Right lobe of liver (tissue), 4 donors: ENCODE results near the gene CRAT.

Source experiments
- POLR2A ChIP-seq: fragments of 450-650 bp; IDR thresholded peaks from one replicate; pipeline ENCODE4 v1.6.1; 2017; ENCODE audit warnings: antibody characterized with exemption, mild to moderate bottlenecking
- TF ChIP-seq, protein P1 (sequence below), 4 donors: fragments of 200-600 bp in 3 of 4; fragments of 450-650 bp in 1 of 4; IDR thresholded peaks; one replicate each; pipeline versions ENCODE4 v1.5.1 to v1.8.0; 2016 to 2022; ENCODE audit warnings: antibody characterized with exemption in 4 of 4, mild to moderate bottlenecking in 2 of 4
- donor health status: DM: no; HTN: no; CAD: no.
- donor health status: DM: no; HTN: no; CAD: no.
- donor health status: DM: no; HTN: yes; CAD: no.

DNA sequence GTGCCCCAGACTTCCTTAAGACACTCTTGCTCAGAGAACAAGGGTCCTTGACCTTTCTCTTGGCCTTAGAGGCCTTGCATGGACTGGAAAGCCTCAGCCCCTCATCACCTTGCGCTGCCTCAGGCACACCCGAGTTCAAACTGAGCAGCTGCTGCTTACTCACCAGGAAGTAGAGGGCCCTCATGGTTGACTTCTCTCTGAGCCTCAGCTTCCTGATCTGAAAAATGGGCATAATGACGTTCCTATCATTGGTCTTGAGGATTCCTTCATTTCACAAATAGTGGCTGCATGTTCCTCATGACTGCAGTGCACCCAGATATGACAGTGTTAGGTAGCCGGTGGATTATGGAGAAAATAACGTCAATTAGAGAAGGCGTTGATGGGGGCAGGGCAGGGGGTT lies 38.8 kb upstream of the CRAT start:
- TF ChIP-seq, protein P1, sequence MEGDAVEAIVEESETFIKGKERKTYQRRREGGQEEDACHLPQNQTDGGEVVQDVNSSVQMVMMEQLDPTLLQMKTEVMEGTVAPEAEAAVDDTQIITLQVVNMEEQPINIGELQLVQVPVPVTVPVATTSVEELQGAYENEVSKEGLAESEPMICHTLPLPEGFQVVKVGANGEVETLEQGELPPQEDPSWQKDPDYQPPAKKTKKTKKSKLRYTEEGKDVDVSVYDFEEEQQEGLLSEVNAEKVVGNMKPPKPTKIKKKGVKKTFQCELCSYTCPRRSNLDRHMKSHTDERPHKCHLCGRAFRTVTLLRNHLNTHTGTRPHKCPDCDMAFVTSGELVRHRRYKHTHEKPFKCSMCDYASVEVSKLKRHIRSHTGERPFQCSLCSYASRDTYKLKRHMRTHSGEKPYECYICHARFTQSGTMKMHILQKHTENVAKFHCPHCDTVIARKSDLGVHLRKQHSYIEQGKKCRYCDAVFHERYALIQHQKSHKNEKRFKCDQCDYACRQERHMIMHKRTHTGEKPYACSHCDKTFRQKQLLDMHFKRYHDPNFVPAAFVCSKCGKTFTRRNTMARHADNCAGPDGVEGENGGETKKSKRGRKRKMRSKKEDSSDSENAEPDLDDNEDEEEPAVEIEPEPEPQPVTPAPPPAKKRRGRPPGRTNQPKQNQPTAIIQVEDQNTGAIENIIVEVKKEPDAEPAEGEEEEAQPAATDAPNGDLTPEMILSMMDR (IDR thresholded peaks at IDR 0.05), result no peak
- no peak for TF ChIP-seq POLR2A
